ENCODE measurements around the gene CCDC171. TPM values are rescaled to one million over a fixed set of nuclear protein-coding genes. Genes with fewer than 3 reads are reported as not detected.

The CCDC171 gene
- total and polyA plus RNA-seq, 2 of the 13 experiments (the other 11 are each of a cell fraction or from before 2014, with no cell fraction given) = 0.95 to 2.5 TPM

DNA sequence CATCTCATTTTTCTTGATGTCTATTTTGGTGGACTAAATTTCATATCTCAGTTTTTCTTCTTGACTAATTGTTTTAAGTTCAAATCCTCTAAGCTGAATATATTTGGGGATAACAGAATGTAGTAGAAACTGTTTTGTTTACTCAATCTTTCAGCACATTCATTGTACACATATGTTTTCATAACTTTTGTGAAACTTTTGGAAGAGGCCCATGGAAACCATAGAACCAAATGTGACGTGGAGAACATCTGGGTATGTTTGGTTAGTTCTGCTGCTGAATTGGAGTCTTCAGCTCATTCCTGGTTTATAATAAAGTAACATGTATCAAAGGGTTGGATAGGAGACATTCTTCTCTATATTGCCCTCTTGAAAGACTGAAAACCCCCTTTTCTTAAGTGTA lies 88.4 kb downstream of the CCDC171 start (continued):
- TF ChIP-seq ZNF282 (IDR thresholded peaks at IDR 0.05; ENCODE audit: partially characterized antibody) (no peak), SP1 (IDR thresholded peaks at IDR 0.05) (no peak), SP1 (CRISPR knock-in tag; IDR thresholded peaks at IDR 0.05) (no peak), MZF1 (CRISPR knock-in tag; IDR thresholded peaks at IDR 0.05; ENCODE audit: borderline replicate concordance) (no peak), PPARG (CRISPR knock-in tag; conservative IDR thresholded peaks at IDR 0.05) (no peak), DNMT1 (CRISPR knock-in tag; IDR thresholded peaks at IDR 0.05) (no peak), RFXAP (CRISPR knock-in tag; IDR thresholded peaks at IDR 0.05; ENCODE audit: borderline replicate concordance) (no peak), SRY (CRISPR knock-in tag; IDR thresholded peaks at IDR 0.05) (no peak), PHB2 (IDR thresholded peaks at IDR 0.05; ENCODE audit: partially characterized antibody) (no peak), SMARCC2 (IDR thresholded peaks at IDR 0.05) (no peak), ZNF430 (CRISPR knock-in tag; IDR thresholded peaks at IDR 0.05) (no peak)
- TF ChIP-seq, protein P1, sequence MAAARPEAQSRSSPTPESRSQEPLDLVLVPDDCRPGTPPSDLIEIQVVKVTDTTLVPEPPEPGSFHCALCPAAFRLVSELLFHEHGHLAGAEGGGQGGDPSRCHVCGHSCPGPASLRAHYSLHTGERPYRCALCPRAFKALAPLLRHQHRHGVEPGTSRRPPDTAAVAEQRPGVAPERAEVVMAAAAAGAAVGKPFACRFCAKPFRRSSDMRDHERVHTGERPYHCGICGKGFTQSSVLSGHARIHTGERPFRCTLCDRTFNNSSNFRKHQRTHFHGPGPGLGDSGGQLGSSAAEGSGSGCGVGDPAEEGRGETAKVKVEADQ (CRISPR knock-in tag; IDR thresholded peaks at IDR 0.05; ENCODE audit: borderline replicate concordance) = no peak
- TF ChIP-seq, protein P2, sequence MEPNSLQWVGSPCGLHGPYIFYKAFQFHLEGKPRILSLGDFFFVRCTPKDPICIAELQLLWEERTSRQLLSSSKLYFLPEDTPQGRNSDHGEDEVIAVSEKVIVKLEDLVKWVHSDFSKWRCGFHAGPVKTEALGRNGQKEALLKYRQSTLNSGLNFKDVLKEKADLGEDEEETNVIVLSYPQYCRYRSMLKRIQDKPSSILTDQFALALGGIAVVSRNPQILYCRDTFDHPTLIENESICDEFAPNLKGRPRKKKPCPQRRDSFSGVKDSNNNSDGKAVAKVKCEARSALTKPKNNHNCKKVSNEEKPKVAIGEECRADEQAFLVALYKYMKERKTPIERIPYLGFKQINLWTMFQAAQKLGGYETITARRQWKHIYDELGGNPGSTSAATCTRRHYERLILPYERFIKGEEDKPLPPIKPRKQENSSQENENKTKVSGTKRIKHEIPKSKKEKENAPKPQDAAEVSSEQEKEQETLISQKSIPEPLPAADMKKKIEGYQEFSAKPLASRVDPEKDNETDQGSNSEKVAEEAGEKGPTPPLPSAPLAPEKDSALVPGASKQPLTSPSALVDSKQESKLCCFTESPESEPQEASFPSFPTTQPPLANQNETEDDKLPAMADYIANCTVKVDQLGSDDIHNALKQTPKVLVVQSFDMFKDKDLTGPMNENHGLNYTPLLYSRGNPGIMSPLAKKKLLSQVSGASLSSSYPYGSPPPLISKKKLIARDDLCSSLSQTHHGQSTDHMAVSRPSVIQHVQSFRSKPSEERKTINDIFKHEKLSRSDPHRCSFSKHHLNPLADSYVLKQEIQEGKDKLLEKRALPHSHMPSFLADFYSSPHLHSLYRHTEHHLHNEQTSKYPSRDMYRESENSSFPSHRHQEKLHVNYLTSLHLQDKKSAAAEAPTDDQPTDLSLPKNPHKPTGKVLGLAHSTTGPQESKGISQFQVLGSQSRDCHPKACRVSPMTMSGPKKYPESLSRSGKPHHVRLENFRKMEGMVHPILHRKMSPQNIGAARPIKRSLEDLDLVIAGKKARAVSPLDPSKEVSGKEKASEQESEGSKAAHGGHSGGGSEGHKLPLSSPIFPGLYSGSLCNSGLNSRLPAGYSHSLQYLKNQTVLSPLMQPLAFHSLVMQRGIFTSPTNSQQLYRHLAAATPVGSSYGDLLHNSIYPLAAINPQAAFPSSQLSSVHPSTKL (CRISPR knock-in tag; IDR thresholded peaks at IDR 0.05) = no peak

Data from HepG2 (cell line).